Endothelial cell of umbilical vein (primary cell): ENCODE results near the gene BCAS4. TPM values are rescaled to one million over a fixed set of nuclear protein-coding genes. Genes with fewer than 3 reads are reported as not detected.

Experiments used
- BruUV-seq: library from RNA; stranded (reverse); fragments of 400-500 nt; replicated peaks from 2 replicates; lab custom pipeline; 2021; lab: Mats Ljungman, UMichigan
- CTCF ChIA-PET: fragments of 300-600, 350-600 bp; sonication (Branson Sonifier 250); formaldehyde crosslinking; loops from one replicate; lab custom pipeline; 2021; ENCODE audit warnings: antibody characterized with exemption, inconsistent platforms; lab: Charles Lee
- POLR2A ChIA-PET: fragments of 300-600, 350-600 bp; sonication (Branson Sonifier 250); formaldehyde crosslinking; loops from one replicate; lab custom pipeline; 2021; ENCODE audit warnings: antibody characterized with exemption, inconsistent platforms; lab: Charles Lee
- DNase-seq: peaks from one replicate; pipeline ENCODE4 v3.0.0-alpha.2; 2011; ENCODE audit warnings: low read depth, low spot score
- FAIRE-seq: peaks from 2 replicates; lab custom pipeline; 2011; peaks lifted over from hg19 to GRCh38; lab: Jason Lieb, UNC
- H2AFZ ChIP-seq: 2 replicates; pipeline ENCODE4 v1.6.0; 2012; ENCODE audit warnings: low read depth, low read length, control low read depth, inconsistent platforms
- H3K27ac ChIP-seq: 2 replicates; pipeline ENCODE4 v1.5.1; 2011; ENCODE audit warnings: low read depth, mild to moderate bottlenecking, control low read depth, low read length, moderate library complexity; ENCODE audit not compliant: insufficient read depth
- H3K27me3 ChIP-seq, 2 experiments: 2 replicates each; pipeline versions ENCODE4 v1.6.0 to v1.6.1; 2011; ENCODE audit warnings: low read length in 2 of 2, mixed read lengths in 1 of 2; ENCODE audit not compliant: control insufficient read depth in 2 of 2, insufficient read depth in 2 of 2
- H3K36me3 ChIP-seq, 2 experiments: 2 replicates in 1 of 2; 3 replicates in 1 of 2; pipeline ENCODE4 v1.5.1; 2011; ENCODE audit warnings: low read length in 2 of 2, mild to moderate bottlenecking in 1 of 2, moderate library complexity in 1 of 2; ENCODE audit not compliant: control insufficient read depth in 2 of 2, insufficient read depth in 2 of 2; ENCODE audit errors: extremely low read depth in 1 of 2
- H3K4me1 ChIP-seq: 3 replicates; pipeline ENCODE4 v1.5.1; 2011; ENCODE audit warnings: mild to moderate bottlenecking, low read length; ENCODE audit not compliant: control insufficient read depth, insufficient read depth; ENCODE audit errors: extremely low read depth
- H3K4me2 ChIP-seq: 2 replicates; pipeline ENCODE4 v1.6.1; 2011; ENCODE audit warnings: low read length, control low read depth, mixed read lengths; ENCODE audit not compliant: insufficient read depth
- H3K4me3 ChIP-seq, 3 experiments: fragments of 200-600 bp in 1 of 3; sonication (generic), shearing (Covaris generic) in 1 of 3; replicated peaks in 1 of 3; 2 replicates each; pipeline ENCODE4 v1.5.1; 2011 to 2016; ENCODE audit warnings: control low read depth in 3 of 3, low read length in 3 of 3, mild to moderate bottlenecking in 2 of 3, inconsistent platforms in 1 of 3, low read depth in 1 of 3, moderate library complexity in 1 of 3; ENCODE audit not compliant: insufficient read depth in 1 of 3
- H3K79me2 ChIP-seq: 2 replicates; pipeline ENCODE4 v1.6.0; 2012; ENCODE audit warnings: low read length, inconsistent platforms; ENCODE audit not compliant: control insufficient read depth, insufficient read depth
- H3K9ac ChIP-seq: replicated peaks from 2 replicates; pipeline ENCODE3; 2011; ENCODE audit warnings: low read length, control low read depth; ENCODE audit not compliant: insufficient read depth; ENCODE audit errors: extremely low read depth
- H3K9me1 ChIP-seq: replicated peaks from 3 replicates; pipeline ENCODE4 v1.6.0; 2011; ENCODE audit warnings: mild to moderate bottlenecking, low read length; ENCODE audit not compliant: control insufficient read depth, insufficient read depth; ENCODE audit errors: extremely low read depth
- H3K9me3 ChIP-seq: replicated peaks from 2 replicates; pipeline ENCODE4 v1.5.1; 2012; ENCODE audit warnings: low read length, inconsistent platforms; ENCODE audit not compliant: control insufficient read depth, insufficient read depth
- H4K20me1 ChIP-seq: replicated peaks from 2 replicates; pipeline ENCODE3; 2011; ENCODE audit warnings: mild to moderate bottlenecking, low read length; ENCODE audit not compliant: control insufficient read depth, insufficient read depth; ENCODE audit errors: extremely low read depth
- CTCF ChIP-seq, 2 donors: IDR thresholded peaks; 1 replicate in 1 of 2; 2 replicates in 1 of 2; pipeline ENCODE4 v1.5.1; 2011; ENCODE audit warnings: low read length in 2 of 2, mild to moderate bottlenecking in 2 of 2, moderate library complexity in 2 of 2, control low read depth in 1 of 2, inconsistent platforms in 1 of 2, low read depth in 1 of 2; ENCODE audit not compliant: insufficient read depth in 1 of 2; ENCODE audit errors: extremely low read depth in 1 of 2
- EZH2 ChIP-seq: IDR thresholded peaks from 2 replicates; pipeline ENCODE4 v1.6.1; 2012; ENCODE audit warnings: borderline replicate concordance, low read depth, mild to moderate bottlenecking, moderate library complexity, low read length, inconsistent platforms; ENCODE audit not compliant: severe bottlenecking
- FOS ChIP-seq: IDR thresholded peaks from 2 replicates; pipeline ENCODE4 v1.6.1; 2011; ENCODE audit warnings: mild to moderate bottlenecking, low read length, moderate library complexity, borderline replicate concordance; ENCODE audit not compliant: insufficient read depth
- GATA2 ChIP-seq: IDR thresholded peaks from 2 replicates; pipeline ENCODE4 v1.7.0; 2011; ENCODE audit warnings: low read depth, mild to moderate bottlenecking, moderate library complexity, mixed read lengths, low read length; ENCODE audit not compliant: insufficient read length, insufficient read depth
- JUN ChIP-seq: IDR thresholded peaks from 2 replicates; pipeline ENCODE4 v1.6.1; 2011; ENCODE audit warnings: borderline replicate concordance, low read depth; ENCODE audit not compliant: insufficient read length, insufficient read depth
- MAX ChIP-seq: IDR thresholded peaks from 2 replicates; pipeline ENCODE4 v1.6.1; 2011; ENCODE audit not compliant: insufficient read depth, insufficient read length
- MYC ChIP-seq: IDR thresholded peaks from one replicate; pipeline ENCODE4 v1.6.1; 2011; ENCODE audit warnings: mild to moderate bottlenecking, low read depth, low read length
- POLR2A ChIP-seq: IDR thresholded peaks from 2 replicates; pipeline ENCODE4 v1.6.1; 2012; ENCODE audit warnings: low read depth, mild to moderate bottlenecking, control low read depth, low read length
- POLR2AphosphoS5 ChIP-seq: IDR thresholded peaks from 2 replicates; pipeline ENCODE4 v1.6.1; 2012; ENCODE audit warnings: low read depth, mild to moderate bottlenecking, control low read depth, low read length, moderate library complexity; ENCODE audit not compliant: insufficient read depth
- dilution Hi-C: fragments of 300-500 bp; cut with MboI; formaldehyde crosslinking; loops from one replicate; pipeline ENCODE4 v1.15.0; 2019; ENCODE audit warnings: low sequenced_read_pairs; ENCODE audit not compliant: extremely low pct_ligation_motif_present
- intact Hi-C: fragments of 100-400 bp; cut with micrococcal nuclease; formaldehyde crosslinking; loops from one replicate; pipeline ENCODE4 v1.10.0; 2022
- polyA plus RNA-seq, 4 experiments: library from polyadenylated mRNA; depleted of rRNA in 3 of 4; stranded (reverse) in 3 of 4; unstranded in 1 of 4; fragments of >200 nt; gene quantifications; 2 replicates each; pipeline versions ENCODE4 v1.2.1 to v1.2.3, GENCODE V29; 2011 to 2012; ENCODE audit warnings: missing spikeins in 1 of 4
- total RNA-seq: library from RNA; stranded (reverse); gene quantifications from 2 replicates; pipeline ENCODE4 v1.2.3, GENCODE V29; 2021

The BCAS4 gene
- total and polyA plus RNA-seq, 2 donors (not counting 3 experiments of a cell fraction or from before 2014, with no cell fraction given): 1.0 to 1.5 TPM

GRCh38 chr20:50870561-50871161 lies 75.8 kb downstream of the BCAS4 start:
- Histone ChIP-seq H4K20me1 (no peaks in the 10 kb centered on the region), H3K36me3 (no peaks in the 10 kb centered on the region), H2AFZ (no peak overlapping the region), H3K9me1 (no peaks in the 10 kb centered on the region), H3K27me3 (no peaks in the 10 kb centered on the region), H3K9ac (no peak overlapping the region), H3K4me3 (no peak overlapping the region), H3K4me2 (no peak overlapping the region), H3K9me3 (no peaks in the 10 kb centered on the region), H3K27ac (no peak overlapping the region), H3K79me2 (no peaks in the 10 kb centered on the region), H3K4me1 (no peaks in the 10 kb centered on the region)
- dilution Hi-C loops: no loop called here
- TF ChIP-seq MYC: no peak
- no peak for TF ChIP-seq POLR2AphosphoS5
- TF ChIP-seq JUN: no peak
- TF ChIP-seq MAX: no peak
- TF ChIP-seq FOS: no peak
- TF ChIP-seq EZH2: no peak
- TF ChIP-seq CTCF (IDR thresholded peaks at IDR 0.05; ENCODE audit: extremely low read depth in 1 of 2, insufficient read depth in 1 of 2, low read depth in 1 of 2, low read length in 2 of 2): no peak
- no peak for TF ChIP-seq GATA2
- TF ChIP-seq POLR2A: no peak
- ChIA-PET CTCF (interaction anchor here (0.9 to 2.6 kb wide), 3 partner anchors 12 to 77 kb away, joined by 3 to 8 read pairs (median 3); partner anchors contain the start of gene ADNP), POLR2A (no interaction called here)
- BruUV-seq: no TSS peak
- DNase-seq (no peak), FAIRE-seq (no peak)
- intact Hi-C loops: no loop called here
